Stimulated activated CD4-positive, alpha-beta T cell treated with anti-CD3 and anti-CD28 coated beads, Interleukin-1b, Interleukin-23, amount 100 ng/mL, for 48 hours (primary cell): ENCODE measurements around the gene OR10K2.
"Not testable (repeated sequence)": the region's sequence is repeated elsewhere in the genome, so short reads cannot be mapped to it uniquely, and the experiment has no call there.

Experiments used
- DNase-seq: peaks from one replicate; pipeline ENCODE4 v3.0.0-alpha.2; 2020

The OR10K2 gene, protein sequence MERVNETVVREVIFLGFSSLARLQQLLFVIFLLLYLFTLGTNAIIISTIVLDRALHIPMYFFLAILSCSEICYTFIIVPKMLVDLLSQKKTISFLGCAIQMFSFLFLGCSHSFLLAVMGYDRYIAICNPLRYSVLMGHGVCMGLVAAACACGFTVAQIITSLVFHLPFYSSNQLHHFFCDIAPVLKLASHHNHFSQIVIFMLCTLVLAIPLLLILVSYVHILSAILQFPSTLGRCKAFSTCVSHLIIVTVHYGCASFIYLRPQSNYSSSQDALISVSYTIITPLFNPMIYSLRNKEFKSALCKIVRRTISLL

DNA sequence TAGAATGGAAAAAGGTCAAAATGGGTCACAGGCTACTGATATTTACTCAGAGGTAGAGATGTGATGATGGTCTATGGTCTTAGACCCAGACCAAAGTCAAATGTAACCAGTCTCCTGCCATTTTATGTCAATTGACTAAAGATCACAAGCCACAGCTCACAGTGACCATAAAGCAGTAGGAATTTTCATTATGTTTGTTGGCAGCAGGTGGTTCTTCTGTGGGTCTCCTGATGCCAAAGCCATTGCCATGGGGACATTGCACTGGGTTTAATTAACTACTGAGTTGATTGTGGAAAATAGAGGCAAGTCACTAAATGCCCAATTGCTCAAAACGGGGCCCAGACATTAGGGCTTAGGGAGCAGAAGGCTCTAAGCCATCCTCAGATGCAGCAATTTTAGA, at the start of gene OR10K2:
OR10K2 (minus strand) TSS at position 101 of the 400 bp plus-strand sequence. CDS start 5,371 bp downstream, outside the sequence.
- DNase-seq: no peak

DNA sequence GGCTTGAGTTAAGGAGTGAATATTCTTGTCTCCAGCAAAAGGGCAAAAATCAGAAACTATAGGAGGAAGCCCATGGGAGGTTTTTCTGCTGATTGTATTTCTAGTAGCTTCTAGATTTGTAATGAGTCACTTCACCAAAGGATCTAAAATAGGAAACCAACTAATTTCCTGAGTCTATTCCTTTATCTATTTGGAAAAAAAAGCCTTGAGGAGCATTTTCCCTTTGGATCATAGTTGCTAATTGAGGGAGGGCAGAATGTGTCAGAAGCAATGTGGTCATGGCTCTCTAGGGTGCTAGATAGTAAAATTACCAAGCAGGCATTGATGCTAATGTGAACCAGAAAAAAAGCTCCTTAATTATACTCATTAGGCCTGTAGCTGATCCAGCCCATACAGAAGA, 45.9 kb upstream of the OR10K2 start, which contains the start of gene OR10R2:
OR10R2 (plus strand) TSS at position 301 of the 400 bp plus-strand sequence. CDS start 106 bp downstream, outside the sequence.
- DNase-seq: no peak

DNA sequence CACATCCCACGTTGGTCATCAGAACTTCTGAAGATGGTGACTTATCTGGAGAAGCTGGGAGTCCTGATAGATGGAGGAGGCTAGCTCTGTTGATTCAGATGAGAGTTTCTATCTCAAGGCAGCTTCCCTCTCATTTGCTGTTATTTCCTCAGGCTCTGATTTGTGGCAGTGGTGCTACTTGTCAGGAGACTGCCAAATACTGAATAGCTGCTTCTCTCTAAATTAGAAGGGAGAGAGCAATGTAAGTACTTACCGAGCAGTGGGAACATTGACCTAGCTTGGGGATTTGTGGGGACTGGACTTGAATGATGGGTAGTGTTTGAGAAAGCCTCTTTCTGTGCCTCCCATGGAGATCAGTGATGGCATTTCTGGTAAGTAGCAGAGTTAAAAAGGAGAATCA, 35.5 kb upstream of the OR10K2 start, which contains the start of gene OR10K1:
OR10K1 (plus strand) TSS at position 301 of the 400 bp plus-strand sequence. CDS start 3,728 bp downstream, outside the sequence.
- no peak for DNase-seq

DNA sequence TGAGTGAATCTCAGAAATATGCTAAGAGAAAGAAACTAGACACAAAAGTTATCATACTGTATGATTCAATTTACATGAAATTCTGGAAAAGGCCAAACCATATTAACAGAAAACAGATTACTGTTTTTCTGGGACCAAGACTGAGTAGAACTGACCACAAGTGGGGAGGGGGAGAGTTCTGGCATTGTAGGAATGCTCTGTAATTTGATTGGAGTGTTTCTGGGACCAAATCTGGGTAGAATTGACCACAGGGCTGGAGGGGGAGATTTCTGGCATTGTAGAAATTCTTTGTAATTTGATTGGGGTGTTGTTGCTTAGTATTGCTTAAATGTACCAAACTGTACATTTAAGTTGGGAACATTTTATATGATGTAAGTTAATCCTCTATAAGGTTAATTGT, 32.2 kb upstream of the OR10K2 start:
- no peak for DNase-seq

DNA sequence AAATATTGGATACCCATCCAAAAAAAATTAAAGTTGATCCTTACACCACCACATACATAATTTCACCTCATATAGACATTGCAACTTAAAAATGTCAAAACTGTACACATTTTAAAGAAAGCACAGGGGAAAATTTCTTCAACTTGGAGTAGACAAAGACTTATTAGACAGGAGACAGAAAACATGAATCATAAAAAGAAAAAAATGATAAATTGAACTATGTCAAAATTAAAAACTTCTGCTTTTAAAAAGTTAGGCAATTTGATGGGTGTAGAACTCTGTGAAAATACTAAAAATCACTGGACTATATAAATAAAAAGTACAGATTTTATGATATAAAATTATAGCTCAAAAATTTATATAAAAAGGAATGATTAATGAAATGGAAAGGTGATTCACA, 31.2 kb upstream of the OR10K2 start:
- no peak for DNase-seq

DNA sequence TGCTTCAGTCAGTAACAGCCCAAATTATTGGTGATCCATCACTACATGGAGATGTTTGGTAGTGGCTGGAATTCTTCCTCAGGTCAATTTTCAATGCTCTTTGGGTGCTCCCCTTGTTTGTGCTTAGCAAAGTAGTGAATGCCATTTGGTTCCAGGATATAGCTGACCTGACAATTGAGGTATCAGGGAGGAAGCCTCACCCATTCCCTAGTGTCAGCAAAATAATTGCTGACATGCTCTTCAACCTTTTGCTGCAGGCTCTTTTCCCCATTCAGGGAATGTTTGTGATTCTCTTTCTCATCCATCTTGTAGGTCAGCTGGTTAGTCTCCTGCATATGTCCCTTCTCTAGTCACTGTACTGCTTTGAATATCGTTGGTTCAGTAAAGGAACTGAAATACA, 28.5 kb upstream of the OR10K2 start:
- no peak for DNase-seq

DNA sequence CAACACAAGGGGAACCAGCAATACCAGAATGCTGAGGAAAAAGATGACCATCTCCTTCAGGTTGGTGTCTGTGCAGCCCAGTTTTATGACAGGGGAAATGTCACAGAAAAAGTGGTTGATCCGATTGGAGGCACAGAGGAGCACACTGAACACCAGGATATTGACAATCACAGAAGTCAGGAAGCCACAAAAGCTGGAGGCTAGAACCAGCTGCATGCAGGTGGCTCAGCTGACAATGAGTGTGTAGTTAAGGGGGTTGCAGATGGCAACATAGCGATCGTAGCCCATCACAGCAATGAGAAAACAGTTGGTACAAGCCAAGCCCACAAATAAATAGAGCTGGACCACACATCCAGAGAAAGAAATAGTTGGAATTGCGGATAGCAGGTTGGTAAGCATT, 19.3 kb upstream of the OR10K2 start:
- DNase-seq: no peak

DNA sequence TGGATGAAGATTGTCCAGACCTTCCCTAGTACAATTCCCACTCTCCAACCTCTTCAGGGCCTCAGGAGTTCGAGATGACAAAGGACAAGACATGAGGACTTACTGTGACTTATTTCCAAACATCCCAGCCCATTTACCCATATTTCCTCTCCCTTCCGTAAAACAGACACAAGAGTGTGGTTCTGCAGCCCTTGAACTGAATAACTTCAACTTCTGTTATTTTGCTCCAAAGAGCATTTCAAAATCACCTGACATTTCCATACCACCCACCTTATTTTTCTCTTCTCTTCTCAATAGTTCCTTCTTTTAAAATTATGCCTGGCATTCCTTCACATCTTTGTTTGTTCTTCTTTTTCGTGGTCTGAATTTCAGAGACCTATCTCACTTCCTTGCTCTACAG, 8.7 kb upstream of the OR10K2 start:
- DNase-seq: no peak

DNA sequence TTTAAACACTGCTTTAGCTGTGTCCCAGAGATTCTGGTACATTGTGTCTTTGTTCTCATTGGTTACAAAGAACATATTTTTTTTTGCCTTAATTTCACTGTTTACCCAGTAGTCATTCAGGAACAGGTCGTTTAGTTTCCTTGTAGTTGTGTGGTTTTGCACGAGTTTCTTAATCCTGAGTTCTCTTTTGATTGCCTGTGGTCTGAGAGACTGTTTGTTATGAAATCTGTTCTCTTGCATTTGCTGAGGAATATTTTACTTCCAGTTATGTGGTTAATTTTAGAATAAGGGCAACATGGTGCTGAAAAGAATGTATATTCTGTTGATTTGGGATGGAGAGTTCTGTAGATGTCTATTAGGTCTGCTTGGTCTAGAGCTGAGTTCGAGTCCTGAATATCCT, 4.1 kb upstream of the OR10K2 start:
- not testable (repeated sequence) for DNase-seq

DNA sequence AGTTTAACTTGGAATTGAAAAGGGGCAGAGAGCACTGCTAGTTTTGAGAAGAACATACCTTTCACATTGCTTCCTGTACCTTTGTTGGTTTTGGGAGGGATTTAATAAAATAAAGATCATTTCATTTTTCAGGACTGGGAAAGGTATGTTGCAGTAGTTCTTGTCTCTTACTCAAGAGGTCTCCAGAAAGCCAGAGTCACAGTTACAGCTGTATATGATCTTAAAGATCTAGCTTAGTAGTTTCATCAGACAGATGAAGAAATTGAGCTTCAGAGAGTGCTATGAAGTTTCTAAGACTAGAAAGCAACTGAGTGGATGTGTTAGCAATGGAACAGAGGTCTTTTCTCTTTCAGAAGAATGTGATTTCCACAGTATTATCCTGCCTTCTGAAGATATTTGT, 1.0 kb downstream of the OR10K2 start:
- no peak for DNase-seq

DNA sequence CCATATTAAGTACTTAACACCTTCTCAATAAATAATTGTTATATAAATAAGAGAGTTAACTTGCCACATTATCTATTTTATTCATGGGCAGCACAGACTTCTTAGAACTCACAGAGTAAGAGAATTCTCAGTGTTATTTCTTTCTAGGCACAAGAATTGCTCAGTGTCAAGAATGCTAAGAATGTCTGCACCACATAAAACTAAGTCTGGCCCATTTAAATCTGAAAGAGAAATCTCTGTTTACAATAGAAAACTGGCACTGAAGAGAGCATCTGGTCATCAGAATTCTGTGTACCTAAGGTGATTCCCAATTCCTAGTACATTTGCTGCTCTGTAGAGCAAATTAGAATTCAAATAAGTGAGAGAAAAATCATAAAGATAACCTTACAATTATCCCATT, 3.8 kb downstream of the OR10K2 start:
- no peak for DNase-seq

DNA sequence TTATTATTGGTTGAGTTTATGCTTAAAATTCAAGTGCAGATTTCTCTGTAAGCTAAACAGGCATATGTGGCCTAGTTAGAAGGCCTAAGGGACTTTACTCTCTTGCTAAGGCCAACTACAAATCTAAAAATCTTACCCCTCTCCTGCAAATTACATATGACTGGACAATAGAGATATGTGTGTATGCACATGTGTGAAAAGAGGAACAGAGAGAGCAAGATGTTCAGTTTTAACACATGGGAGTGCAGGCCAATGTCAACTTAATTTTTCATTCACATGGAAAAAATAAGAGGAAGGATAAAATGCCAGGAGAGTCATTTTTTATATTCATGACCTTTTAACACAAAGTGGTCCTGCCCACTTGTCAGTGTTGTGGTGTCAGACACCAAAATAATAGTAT, 8.5 kb downstream of the OR10K2 start:
- DNase-seq: no peak

DNA sequence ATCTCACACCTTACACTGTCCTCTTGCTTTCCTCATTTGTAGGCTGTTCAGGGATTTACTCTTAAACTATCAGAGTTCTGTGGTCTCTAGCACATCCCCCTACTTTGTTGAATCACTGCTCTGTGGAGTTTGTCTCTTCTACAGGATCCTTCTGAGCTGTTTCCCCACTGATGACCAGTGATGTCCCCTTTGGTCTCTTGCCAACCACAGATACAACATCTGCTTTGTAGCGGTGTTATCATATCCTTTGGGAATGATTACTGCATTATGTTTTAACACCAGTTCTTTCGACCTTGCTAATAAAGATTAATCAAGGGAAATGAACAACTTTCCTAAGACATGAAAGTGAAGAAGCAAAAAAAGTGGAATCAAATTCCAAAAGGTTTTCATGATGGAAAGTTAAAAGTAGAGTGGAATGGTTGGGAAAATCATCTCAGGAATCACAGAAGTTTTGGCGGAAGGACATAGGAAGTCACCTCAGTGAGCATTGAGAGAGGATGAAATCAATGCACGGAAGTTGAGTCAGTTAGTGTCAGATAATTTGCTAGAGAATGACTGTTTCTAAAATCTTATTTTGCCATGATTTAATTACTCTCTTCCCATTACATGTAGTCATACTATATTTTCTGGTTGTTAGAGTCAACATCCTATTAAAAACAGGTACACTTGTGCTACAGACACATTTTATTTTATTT, 11.2 kb downstream of the OR10K2 start:
- DNase-seq: no peak

DNA sequence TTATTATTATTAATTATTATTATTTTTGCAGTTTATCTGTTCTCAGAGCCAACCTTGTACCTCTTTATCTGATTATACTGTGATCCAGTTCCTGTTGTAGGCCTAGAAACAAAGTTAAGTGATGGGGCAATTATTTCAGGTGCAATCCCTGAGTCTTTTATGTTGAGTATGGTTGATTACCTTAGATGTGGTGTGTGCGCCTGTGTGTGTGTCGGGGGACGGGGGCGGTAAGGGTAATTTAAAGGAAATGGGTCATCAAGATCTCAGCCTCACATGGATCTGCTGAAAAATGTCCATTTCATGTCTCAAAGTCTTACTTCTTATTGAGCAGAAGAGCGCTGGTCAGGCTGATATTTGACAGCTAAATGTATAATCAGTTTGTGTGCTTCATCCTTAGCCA, 18.9 kb downstream of the OR10K2 start:
- DNase-seq: no peak

DNA sequence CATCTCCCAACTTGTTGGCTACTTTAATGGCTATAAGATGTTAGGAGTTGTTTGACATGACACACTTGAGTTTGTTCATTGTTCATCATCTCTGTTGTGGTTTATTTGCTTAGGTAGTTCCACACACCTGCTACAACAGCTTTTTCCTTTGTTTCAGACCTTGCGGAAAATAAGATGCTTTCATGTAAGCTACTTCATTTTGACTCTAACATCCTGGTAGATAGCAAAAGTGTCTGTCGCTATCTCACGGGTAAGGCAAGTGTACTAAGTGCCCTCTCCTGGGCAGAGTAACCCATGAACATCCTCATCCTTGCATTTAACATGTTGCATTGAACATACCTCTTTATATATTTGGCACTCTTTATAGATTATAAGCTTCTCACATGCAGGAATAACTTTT, 25.2 kb downstream of the OR10K2 start:
- no peak for DNase-seq

DNA sequence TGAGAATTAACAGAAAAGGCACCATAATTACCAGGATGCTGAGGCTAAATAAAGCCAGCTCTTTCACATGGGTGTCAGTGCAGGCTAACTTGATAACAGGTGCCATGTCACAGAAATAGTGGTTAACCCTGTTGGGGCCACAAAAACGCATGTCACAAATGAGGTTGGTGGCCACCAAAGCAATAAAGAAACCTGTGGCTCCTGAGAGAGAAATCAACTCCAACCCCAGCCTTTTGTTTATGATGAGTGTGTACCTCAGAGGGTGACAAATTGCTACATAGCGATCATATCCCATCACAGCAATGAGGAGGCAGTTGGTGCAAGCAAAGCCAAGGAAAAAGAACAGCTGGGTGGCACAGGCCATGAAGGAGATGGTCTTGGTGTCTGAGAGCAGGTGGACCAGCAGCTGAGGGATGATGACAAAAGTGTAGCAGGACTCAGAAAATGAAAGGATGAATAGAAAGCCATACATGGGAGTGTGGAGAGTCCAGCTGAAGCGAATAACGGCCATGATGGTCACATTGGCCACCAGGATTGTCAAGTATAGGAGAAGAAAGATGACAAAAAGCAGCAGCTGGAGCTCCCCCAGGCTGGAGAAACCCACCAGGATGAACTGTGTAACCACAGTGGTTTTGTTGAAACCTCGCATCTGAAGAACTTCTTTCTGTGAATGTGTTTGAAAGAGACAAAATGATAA, 27.1 kb downstream of the OR10K2 start, which contains the start of gene OR10T2:
OR10T2 (minus strand) TSS at position 649 of the 697 bp plus-strand sequence; CDS start at position 649, 0 bp downstream.
- DNase-seq: no peak

DNA sequence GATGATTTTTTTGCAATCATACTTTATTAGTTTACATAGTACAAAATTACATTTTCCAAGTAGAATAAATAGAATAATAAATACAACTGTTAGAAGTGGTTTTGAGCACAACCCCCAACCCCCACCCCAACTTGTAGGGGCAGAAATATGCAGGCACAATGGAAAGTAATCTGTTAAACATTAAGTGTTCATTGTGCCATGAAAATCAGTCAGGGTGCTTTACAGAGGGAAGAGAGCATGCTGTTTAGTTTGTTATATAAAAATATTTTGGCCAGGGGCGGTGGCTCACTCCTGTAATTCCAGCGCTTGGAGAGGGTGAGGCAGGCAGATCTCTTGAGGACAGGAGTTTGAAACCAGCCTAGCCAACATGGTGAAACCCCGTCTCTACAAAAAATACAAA, 29.4 kb downstream of the OR10K2 start:
- DNase-seq: no peak

DNA sequence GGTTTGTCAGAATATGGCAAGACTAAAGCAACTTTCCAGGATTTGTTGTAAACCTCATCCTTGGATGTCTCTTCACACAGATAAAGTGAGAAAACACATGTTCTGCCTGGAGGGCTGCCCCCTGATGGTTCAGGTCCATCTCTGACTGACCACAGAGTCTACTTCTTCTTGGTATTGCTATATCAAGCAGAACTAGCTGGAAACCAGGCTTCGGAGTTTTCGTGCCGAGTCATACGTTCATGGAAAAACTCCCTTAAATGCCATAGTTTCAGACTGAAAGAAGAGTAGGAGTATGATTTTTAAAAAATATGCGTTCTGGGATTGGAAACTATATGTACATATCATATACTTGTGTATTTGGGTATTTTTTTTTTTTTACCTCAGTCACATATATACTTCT, 32.6 kb downstream of the OR10K2 start:
- DNase-seq: no peak

DNA sequence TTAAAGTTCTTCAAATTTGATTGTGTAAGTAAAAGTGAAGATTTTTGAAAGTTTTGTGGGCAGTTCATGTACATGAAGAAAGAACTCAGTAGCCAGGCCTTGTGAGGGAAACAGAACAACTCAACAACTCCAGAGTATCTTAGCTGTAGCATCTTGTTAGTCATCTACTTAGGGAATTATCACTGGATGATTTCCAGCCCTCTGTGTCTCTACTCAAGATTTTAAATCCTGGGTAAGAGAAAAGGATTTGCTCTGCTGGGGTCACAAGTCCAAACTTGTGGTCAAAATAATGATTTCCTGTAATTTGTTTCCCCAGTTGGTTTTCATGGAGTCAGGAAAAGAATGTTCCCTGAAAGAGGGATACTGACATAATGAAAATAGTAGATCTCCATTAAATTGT, 34.9 kb downstream of the OR10K2 start:
- no peak for DNase-seq

DNA sequence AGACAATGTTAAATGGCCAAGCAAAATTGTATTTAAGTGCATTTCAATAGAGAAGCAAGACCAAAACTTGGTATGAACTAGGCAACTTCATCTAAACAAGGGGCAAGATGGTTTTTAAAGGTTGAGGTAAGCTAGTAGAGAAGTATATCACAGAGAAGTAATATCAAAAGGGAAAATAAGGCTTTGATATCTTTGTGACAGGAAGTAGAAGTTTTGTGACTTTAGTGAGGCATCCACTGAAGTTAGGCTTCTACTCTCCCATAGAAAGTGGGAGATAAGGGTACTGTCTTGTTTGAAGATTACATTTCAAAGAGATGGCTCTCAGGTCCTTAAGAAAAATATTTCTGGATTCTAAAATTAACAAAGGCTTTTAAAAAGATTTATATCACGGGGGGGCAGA, 35.7 kb downstream of the OR10K2 start:
- DNase-seq: no peak

DNA sequence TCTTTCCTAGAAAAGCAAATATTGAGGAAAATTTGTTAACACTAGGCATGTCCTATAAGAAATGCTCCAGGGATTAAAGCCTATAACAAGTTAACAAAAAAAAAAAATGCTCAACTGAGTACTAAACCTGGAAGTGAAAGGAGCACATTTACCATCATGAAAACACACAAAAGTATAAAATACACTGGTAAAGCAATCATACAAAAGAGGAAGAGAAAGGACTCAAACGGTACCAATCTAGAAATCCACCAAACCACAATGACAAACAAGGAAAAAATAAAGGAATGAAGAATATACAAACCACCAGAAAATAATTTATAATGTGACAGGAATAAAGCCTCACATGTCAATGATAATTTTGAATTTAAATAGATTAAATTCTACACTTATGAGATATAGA, 51.2 kb downstream of the OR10K2 start:
- no peak for DNase-seq

DNA sequence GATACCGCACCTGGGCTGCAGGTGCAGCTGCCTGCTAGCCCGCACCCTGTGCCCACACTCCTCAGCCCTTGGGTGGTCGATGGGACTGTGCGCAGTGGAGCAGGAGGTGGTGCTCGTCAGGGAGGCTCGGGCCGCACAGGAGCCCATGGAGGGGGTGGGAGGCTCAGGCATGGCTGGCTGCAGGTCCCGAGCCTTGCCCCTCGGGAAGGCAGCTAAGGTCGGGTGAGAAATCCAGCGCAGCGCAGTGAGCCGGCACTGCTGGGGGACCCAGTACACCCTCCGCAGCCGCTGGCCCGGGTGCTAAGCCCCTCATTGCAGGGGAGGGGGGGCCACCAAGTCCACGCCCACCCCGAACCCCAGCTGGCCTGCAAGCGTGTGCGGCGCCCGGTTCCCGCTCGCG, 51.9 kb downstream of the OR10K2 start:
- not testable (repeated sequence) for DNase-seq

DNA sequence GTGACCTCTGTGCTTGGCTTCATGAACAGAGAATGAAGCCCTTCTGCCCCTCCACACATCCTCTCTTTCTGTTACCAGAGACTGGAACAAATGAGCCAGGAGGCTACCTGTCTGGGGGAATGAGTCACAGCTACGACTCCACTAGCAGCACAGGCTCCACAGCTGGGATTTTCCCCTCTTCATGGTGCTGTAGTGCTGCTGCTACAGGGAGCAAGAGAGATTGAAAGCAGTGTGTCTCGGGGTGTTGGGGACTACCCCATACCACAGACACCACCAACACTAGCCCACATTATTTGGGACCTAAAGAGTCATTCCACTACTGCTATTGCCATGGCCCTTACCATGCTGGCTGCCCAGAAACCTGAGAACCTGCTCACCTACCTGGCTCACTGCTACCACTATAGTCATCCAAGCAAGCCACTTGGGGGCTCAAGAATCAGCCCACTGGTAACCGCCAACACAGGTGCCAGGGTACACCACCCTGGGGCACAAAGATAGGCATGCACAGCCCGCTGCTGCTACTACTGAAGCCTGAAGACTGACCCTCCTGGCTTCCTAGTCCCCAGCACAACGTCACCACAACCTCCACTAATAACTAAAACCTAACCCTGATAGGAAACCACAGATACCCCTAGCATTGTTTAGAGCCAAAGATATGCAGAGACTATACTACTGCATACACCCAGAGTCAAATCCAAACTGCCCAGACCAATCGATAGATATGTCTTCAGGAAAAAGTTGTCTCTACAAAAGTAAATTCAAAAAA, 54.7 kb downstream of the OR10K2 start:
- peak; percentile 61 for DNase-seq
